Mucosa of descending colon (tissue), 3 donors: ENCODE data around the gene HNRNPUL1. TPM values are rescaled to one million over a fixed set of nuclear protein-coding genes. Genes with fewer than 3 reads are reported as not detected.

Experiments used
- ATAC-seq: fragments of 200-7000 bp; cut with Tn5 transposase; one replicate; pipeline ENCODE4 v1.9.1; 2020; ENCODE audit warnings: mild to moderate bottlenecking, moderate library complexity
- DNase-seq, 3 donors: peaks; one replicate each; pipeline ENCODE4 v3.0.0-alpha.2; 2020
- H3K36me3 ChIP-seq: fragments of 200-600 bp; one replicate; pipeline ENCODE4 v1.8.0; 2021; ENCODE audit warnings: low read depth, mild to moderate bottlenecking
- H3K4me1 ChIP-seq: fragments of 200-600 bp; one replicate; pipeline ENCODE4 v1.8.0; 2021; ENCODE audit warnings: low read depth, mild to moderate bottlenecking
- H3K4me3 ChIP-seq: fragments of 200-600 bp; one replicate; pipeline ENCODE4 v1.8.0; 2021; ENCODE audit warnings: mild to moderate bottlenecking
- H3K9me3 ChIP-seq: fragments of 200-600 bp; one replicate; pipeline ENCODE4 v1.8.0; 2021; ENCODE audit warnings: mild to moderate bottlenecking
- intact Hi-C, 2 donors: fragments of 100-400 bp; cut with DNase I in 1 of 2; cut with micrococcal nuclease in 1 of 2; formaldehyde crosslinking; loops; one replicate each; pipeline versions ENCODE4 v1.11.0 to v1.11.1; 2022; cut with DNase I, micrococcal nuclease
- total RNA-seq, 3 donors: library from RNA; stranded (reverse); fragmentation: NEBNext Ultra II Directional in 2 of 3; extraction: Animal tissue kit (Norgen Biotek cat#: 25700) in 2 of 3; gene quantifications; one replicate each; pipeline versions ENCODE4 v1.2.1 to v1.2.4, GENCODE V29; 2021 to 2023
- TF ChIP-seq, protein P1 (sequence below): fragments of 200-600 bp; IDR thresholded peaks from one replicate; pipeline ENCODE4 v1.8.0; 2022; ENCODE audit warnings: antibody characterized with exemption, mild to moderate bottlenecking
- donor health status: DM: no; HTN: no; CAD: no; lungs with moderate emphysema.
- donor health status: DM: no; HTN: no; CAD: no.
- donor health status: DM: no; HTN: yes; CAD: no.

The HNRNPUL1 gene
- total RNA-seq, 3 donors from 2014 or later, result 155 to 234 (median 190) TPM

DNA sequence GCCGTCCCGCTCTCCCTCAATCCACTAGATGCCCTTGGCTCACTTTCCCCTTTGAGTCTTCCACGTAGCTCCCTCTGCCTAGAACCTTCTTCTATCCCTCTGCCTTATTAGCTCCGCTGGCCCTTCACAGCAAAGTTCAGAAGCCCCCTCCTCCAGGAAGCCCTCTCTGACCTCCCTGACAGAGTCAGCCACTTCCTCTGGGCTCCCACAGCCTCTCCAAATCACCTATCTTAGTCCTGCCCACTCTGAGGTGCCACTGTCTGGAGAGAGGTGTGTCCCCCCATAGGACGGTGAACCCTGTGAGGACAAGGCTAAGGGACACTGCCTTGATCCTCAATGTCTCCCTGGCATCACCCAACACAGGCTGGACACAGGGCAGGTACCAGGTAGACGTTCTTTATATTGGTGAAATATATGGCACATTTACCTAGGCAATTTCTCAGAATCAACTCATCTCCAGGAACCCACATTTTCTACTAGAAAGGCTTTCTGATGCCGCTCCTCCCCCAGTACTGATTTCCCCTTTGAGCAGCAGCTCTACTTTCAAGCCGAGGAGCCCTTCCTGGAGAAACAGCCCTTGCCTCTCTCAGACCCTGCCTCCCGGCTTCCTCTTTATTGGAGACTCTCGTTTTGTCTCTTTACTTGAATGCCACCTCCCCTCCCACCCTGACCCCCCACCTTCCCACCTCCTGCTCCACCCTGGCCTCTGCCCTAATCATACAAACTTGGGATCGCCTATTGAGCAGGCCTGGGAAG, 93.0 kb downstream of the HNRNPUL1 start:
- intact Hi-C loops, result no loop called here
- no peak overlapping the region for H3K4me3 ChIP-seq
- H3K9me3 ChIP-seq, result no peaks in the 10 kb centered on the region
- no peaks in the 10 kb centered on the region for H3K36me3 ChIP-seq
- TF ChIP-seq, protein P1, sequence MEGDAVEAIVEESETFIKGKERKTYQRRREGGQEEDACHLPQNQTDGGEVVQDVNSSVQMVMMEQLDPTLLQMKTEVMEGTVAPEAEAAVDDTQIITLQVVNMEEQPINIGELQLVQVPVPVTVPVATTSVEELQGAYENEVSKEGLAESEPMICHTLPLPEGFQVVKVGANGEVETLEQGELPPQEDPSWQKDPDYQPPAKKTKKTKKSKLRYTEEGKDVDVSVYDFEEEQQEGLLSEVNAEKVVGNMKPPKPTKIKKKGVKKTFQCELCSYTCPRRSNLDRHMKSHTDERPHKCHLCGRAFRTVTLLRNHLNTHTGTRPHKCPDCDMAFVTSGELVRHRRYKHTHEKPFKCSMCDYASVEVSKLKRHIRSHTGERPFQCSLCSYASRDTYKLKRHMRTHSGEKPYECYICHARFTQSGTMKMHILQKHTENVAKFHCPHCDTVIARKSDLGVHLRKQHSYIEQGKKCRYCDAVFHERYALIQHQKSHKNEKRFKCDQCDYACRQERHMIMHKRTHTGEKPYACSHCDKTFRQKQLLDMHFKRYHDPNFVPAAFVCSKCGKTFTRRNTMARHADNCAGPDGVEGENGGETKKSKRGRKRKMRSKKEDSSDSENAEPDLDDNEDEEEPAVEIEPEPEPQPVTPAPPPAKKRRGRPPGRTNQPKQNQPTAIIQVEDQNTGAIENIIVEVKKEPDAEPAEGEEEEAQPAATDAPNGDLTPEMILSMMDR, result no peak
- DNase-seq (no peak), ATAC-seq (no peak)
- peaks cover 8% of the 10 kb centered on the region for H3K4me1 ChIP-seq

Other genes starting within 250 kb of the HNRNPUL1 start
- not detected for gene CYP2A13, start 175.9 kb upstream of the HNRNPUL1 start, total RNA-seq
- not detected for gene CYP2F1, start 149.9 kb upstream of the HNRNPUL1 start, total RNA-seq
- gene CYP2S1, start 71.2 kb upstream of the HNRNPUL1 start, total RNA-seq, result 10 to 100 TPM in 2 of 3 donors, 1 to 10 TPM in 1; 9.1 to 45.4 (median 41.2) TPM
- gene AXL, start 45.1 kb upstream of the HNRNPUL1 start, total RNA-seq, result 10 to 100 TPM in 2 of 3 donors, 1 to 10 TPM in 1; 7.3 to 93.6 (median 19.3) TPM
- 10 to 100 TPM; 26.2 to 29.6 (median 27.0) TPM for gene CCDC97, start 45.8 kb downstream of the HNRNPUL1 start, total RNA-seq
- gene TGFB1, start 89.5 kb downstream of the HNRNPUL1 start, total RNA-seq, result 10 to 100 TPM in 2 of 3 donors, 1 to 10 TPM in 1; 8.2 to 39.6 (median 21.8) TPM
- gene B9D2, start 99.8 kb downstream of the HNRNPUL1 start, total RNA-seq, result 10 to 100 TPM in 1 of 3 donors, 1 to 10 TPM in 2; 7.0 to 11.3 (median 9.1) TPM
- 10 to 100 TPM in 1 of 3 donors, 1 to 10 TPM in 2; 3.8 to 15.2 (median 5.6) TPM for gene TMEM91, start 112.2 kb downstream of the HNRNPUL1 start, total RNA-seq
- gene EXOSC5, start 133.0 kb downstream of the HNRNPUL1 start, total RNA-seq, result 10 to 100 TPM; 12.5 to 16.4 (median 13.3) TPM
- gene BCKDHA, start 133.4 kb downstream of the HNRNPUL1 start, total RNA-seq, result 10 to 100 TPM; 16.6 to 22.5 (median 17.3) TPM
- 10 to 100 TPM; 28.8 to 69.4 (median 34.3) TPM for gene B3GNT8, start 163.0 kb downstream of the HNRNPUL1 start, total RNA-seq
- gene DMAC2, start 175.5 kb downstream of the HNRNPUL1 start, total RNA-seq, result 10 to 100 TPM; 38.9 to 61.0 (median 47.5) TPM
- gene ERICH4, start 178.8 kb downstream of the HNRNPUL1 start, total RNA-seq, result not detected